ENCODE data around the gene SMAD7.

SMAD7 gene

DNA sequence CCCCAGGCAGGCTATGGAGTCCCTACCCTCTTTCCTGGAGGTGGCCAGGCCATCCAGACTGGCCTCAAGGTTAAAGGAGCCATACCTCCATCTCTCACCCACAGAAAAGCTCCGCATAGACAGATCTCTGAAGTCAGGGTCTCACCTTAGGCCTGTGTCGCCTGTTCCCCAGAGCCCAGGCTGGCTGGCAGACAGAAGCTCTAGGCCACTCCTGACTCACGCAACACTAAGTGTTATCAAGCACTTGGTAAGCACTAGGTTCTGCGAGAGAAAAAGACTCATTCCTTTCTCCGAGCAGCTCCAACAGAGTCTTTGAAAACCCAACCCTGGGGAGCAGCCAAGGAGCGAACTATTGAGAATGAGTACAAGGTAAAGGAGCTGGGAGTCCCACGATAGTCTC, 6.1 kb downstream of the SMAD7 start:
- DNase-seq, result no peak

DNA sequence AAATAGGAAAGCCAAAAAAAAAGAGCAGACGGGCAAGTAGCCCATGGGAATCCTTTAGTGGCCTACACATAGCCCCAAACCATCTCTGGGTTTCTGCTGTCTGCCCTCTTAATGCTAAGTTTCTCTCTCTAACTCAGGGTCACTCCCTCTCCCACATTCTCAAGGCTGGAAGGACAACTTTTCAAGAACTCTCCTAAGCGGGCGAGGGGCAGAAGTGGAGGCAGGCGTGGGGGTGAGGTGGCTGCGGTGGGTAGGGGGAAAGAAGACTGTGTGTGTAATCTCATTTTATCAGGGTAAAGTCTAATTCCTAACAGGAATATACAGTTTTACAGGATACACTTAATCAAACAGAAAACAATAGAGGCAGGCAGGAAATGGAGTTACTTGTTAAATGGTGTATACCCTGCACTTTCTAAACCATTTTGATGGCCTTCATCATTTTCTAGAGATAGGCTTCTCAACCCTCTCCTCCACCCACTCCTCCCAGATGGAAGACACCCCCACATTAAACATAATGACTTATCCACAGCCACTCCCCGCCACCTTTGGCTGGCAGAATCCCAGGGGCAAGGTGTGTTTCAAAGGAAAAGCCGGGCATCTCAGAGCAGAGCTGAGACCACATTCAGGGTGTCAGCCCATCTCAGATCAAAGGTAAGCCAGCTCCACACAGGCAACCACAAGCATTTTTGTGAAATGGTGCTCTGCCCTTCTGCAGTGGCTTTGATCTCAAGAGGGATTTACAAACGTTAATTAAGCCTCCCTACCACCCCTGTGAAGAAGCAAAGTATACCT, 6.8 kb downstream of the SMAD7 start:
- DNase-seq, result no peak

DNA sequence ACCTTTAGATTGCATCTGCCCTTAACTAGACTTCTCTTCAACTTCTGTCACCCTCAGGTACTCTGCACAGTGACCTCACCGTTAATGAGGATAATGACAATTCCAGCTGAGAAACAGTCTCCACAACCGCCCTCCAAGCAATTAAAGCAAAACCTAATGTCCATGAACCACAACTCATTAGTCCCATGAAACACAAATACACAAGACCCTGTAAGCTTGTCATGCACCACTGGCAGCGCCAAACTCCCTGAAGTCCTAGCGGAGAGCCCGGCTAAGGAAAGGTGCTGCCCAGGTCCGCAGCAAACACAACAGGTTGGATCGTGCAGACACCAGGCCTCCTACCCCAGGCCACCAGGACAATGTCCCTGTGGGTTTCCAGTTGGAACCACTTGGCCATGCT, 7.4 kb downstream of the SMAD7 start:
- DNase-seq, result peak in 2 of 3 experiments; percentile 37 to 80

DNA sequence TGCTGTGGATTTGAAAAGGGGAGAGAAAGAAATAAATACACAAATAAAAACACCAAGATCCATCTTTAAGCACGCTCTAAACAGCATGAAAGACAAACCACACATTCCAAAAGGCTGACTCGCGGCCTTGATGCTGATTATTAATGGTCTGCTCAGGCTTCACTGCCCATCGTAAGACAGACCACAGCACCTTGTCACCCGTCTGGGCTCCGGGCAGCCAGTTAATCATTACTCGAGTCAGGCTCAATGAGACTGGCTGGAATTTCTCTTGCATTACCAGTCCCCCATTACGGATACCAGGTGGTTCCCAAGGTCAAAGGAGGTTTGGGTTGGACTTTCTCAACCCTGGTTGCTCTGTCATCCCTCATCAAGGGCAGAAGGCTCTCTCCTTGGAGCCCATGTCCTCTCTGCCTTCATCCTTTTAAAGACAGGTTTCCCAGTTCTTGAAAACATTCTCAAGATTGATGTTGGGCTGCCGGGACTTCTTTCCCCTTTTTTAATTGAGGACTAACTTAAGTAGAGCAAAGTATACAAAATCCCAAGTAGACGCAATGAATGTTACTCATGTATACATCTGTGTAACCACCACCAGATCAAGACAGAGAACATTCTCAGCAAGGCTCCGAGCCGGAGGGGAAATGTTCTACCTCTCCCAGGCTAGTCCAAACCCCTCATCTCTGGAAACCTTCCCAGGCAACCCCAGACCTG, 8.1 kb downstream of the SMAD7 start:
- DNase-seq, result no peak

DNA sequence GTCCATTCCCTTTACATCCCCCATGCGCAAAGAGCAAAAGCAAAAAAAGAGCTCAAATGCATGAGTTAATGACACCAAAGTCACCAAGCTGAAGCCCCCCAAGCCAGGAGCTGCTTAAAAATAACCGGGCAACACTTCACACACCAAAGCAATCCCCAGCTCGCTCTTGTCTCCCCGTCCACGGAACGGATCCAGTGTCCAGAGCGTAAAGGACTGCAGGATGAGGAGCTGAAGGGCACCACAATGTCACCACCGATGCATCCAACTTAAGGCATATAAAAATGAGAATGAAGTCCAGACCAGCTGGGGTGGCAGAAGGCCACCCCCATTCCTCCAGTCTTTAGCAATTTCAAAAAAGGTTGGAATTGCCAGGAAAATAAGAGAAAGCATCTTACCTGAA, 8.7 kb downstream of the SMAD7 start:
- no peak for DNase-seq

DNA sequence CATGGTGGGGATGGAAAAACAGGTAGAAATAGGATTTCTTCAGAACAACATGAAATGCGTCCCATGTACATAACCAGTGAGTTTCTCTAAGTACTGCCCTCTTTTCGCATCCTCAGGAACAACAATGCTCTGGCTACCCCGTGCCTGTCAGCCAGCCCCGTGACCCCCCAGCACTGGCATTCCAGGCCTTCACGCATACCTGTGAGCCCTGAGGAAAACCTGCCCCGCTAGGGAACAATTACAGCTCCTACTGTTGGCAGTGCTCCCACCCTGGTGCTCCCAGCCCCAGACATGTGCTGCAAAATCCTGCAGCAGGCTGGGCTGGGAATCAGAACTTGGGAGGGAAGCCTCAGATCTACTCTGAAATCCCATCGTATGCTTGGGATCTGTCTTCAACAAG, 9.1 kb downstream of the SMAD7 start:
- DNase-seq, result no peak

DNA sequence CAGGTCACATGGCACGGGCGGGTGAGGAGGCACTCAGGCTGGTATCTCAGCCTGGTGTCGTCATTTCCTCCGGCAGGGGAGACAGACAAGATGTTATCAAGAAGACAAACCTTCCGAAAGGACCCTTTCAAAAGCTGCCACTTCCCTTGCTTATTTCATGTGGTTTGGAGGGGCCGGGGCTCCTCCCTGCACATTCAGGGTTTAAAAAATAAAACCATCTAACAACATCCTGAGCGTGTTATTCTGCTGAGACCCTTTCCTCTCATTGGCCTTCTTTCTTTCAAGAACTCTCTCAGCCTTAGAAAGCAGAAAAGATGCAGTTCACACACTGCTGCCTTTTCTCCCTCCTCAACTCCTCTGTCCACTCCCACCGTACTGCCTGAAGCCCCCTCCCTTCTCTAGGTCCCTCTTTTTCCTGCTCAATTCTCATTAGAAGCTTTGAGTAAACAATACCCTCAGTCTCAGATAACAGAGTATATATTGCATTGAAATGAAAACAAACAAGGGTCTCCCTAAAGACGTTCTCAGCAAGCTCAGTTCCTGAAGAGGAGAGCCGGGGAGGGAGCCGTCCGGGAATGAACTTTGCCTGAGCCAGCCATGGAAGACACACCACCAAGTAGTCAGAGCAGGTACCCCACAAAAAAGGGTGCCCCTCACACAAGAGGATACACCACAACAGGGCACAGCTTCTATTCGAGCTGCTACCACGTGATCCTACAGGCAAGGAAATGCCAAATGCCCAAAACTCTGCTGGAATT, 9.7 kb downstream of the SMAD7 start:
- DNase-seq, result no peak

DNA sequence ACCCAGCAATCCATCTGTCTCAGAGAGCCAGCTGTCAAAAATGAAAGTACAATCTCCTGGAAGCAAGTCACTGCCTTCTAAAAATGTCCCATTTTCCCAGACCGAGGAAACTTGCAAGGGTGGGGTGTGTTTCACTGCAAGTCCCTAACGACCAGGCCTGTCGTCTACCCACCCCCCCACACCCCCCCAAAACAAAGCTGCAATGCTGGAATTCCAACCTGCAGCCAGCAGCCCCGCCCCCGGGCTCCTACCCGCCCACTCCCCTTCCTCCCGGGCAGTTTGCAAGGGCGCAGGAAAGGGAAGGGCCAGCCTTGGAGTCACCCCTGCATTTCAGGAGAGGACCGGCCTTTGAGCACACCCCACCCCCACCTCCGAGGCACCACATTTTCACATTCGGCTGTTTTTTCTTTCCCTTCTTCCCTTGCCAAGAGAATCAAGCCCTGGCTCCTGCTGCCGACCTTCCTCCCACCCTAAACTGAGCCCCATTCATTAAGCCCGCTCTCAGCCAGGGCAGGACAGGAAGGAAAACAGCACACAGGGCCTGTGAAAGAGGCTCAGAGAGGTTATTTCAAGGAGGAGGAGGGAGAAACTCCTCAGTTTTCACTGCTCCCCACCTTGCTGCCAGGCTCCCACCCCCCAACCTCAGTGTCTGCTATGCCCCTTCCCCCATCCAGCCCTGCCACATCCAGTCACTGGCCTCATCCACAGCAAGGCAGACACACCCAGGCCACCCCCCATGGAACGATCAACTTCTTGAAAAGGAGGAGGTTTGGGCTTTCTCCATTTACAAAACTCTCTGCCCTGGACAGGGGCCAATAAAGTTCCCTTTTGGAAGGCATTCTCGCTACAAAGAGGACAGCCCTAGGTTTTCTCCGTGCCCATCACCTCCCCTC, 11.3 kb downstream of the SMAD7 start:
- DNase-seq, result no peak

DNA sequence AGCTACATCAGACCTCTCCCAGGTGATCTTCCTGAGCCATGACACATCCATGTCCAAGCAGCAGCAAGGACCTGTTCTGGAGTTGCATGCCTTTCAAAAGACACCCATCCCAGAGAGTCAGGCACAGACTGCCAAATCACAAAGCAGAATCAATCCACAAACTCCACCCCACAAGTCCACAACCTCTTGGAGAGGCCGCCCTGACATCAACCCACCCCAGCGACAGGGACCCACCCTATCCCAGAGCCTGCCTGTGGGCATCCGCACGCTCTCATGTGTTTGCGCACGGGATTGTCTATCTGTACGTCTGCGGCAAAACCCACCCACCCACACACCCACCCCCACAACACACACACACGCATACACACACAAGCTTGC, 11.9 kb downstream of the SMAD7 start:
- no peak for DNase-seq

DNA sequence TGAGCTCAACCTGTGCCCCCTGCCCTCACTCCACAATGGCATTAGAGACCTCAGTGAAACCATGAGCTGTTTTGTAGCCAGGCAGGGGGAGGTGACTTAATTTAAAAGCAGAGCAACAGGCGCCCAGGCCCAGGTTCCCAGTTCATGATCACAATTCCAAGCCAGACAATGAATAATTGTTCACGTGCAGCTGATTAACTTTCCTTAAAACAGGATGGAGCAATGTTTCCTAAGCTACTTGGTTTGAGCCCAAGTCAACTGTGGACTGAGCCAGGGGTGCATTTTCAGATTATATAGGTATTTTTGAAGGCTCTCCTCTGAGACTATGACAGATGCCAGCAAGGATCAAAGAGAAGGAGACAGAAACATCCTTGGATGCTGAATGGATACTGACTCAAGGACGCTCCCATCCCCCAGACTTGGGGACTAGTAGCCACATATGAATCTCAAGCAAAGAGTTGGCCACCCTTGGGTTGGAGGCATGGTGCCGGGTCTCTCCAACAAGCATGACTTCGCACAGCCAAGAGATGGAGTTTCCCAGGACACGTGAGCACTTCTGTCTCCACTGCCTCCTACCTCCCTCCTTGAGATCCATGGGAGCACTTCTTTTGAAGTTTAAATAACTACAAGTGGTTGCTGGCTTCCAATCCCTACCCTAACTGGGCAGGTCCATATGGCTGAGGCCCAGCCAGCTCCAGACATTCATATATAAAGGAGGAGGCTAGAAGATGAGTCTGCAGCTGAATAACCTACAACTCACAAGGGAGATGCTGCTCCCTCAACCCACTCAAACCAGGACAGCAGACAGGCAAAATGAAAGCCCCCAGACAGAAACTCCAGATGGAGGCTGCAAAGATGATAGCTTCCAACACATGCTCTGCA, 12.7 kb downstream of the SMAD7 start:
- DNase-seq, result no peak

DNA sequence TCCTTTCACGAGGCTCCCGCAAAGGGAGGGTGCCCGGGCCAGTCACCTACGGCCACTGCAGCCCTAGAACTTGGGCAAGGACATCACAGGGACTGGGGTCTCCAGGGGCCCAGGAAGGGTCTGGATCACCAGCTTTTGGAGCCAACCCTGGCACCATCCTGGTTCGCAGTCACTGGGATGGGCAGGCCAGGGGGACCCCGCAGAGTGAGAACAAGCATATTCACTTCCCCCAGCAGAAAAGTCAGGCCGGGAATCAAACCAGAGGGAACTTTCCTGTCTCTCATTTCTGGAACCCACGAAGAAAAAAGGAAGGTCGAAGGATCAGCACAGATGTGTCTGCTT, 15.4 kb downstream of the SMAD7 start:
- DNase-seq, result no peak

DNA sequence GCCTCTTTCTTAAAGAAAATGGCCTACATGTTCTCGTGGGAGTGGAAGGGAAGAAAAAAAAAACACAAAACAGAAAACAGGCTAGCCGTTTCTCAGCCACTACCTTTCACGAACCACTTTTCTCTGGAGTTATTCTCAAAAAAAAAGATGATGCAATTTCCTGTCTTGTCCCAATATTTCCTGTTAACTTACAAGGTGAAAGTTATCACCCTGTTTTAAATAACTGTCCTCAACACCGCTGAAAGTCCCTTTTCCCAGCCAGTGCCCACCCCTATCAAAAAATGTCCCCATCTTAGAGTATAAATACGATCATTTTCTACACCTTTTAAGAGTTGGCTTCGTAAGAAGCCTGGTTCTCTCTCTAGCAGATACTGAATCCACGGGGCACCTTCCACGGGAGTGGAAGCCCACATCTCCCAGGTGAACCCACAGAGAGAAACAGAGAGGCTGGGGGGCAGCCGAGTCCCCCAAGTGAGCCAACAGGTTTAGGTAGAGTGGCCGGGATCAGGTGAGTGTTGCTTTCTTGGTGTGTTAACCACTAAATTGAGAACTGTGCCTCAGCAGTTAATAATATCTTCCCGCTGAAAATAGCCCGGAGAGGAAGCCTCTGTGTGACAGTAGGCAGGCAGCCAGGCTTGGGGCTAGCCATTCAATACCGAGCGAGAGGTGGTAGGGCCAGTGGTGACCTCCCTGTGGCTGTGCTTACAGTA, 15.9 kb downstream of the SMAD7 start:
- no peak for DNase-seq

DNA sequence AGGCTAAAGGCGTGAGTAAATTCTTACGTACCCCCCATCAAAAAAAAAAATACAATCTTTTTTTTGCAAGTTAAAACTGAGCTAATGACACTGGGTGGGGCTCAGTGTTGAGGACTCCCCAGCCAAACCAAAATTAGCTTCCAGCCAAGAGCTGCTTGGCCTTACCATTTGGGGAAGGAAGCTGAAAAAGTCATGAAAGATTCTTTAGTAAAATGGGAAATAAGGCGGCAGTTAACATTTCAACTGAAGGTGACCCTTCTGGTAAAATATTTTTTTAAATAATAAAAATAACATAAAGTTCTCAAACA, 16.4 kb downstream of the SMAD7 start:
- no peak for DNase-seq

DNA sequence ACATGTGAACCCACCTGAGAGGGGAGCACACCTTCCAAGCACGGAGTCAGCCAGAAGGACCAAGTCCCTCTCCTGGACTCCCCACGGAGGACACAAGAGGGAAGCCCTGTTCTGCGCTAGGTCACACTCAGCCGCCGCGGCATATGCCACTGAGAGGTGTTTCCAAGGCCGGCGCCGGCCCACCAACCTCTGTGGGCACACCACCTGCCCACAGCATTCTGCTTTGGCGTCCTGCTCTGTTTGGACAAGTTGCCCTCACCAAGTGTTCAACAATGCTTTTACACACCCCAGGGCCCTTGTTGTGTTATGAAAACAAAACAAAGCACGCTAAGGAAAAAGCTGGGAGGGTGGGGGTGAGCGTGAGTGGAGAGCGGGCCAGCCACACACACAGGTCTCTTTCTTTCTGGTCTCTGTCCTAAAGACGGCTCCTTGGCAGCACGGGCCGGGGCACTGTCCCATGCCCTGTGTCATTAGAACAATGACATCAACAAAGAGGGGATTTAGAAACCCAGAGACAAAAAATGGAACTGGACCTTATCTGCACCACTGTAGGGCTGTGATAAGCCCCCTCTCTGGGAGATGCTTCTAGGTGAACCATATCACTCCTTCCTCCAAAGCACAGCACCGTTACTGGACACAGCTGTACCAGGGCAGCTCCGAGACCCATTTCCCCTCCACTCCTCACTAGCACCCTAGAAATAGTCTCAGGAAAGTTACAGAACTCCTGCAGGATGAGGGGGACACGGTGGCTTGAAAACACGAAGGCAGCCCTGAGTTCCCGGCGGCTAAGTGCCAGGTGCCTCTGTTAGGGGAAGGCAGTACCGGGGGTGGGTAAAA, 17.0 kb downstream of the SMAD7 start:
- peak in 1 of 3 experiments; percentile 17 for DNase-seq

DNA sequence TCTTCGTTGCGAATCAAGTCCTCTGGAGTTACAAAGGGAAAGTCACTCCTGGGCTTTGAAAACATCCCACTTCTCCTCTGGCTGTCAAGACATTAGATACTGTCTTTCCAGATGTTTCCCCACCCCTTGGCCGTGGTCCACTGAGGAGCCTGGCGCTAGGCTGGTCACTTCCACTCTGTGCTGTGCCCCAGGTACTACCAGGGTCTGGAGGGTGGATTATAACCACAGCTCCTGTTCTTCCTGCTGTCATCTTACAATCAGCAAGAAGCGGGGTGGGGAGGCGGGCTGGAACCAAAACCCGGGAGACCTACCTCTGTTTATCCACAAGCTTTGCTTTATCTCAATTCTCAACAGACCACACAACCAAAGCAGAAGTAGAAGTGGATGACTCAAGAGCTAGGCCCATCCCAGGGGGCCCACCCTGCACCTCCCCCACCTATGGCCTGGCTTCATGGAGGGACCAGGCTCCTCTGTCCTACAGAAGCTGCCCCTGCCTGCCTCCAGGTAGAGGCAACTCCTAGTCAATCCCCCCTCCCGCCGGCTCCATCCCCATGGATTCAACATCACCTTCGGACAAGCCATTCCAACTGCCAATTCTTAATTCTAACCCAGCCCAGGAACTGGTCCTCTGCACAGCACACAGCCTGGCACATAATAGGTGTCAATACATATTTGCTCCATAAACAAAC, 17.8 kb downstream of the SMAD7 start:
- DNase-seq, result no peak

DNA sequence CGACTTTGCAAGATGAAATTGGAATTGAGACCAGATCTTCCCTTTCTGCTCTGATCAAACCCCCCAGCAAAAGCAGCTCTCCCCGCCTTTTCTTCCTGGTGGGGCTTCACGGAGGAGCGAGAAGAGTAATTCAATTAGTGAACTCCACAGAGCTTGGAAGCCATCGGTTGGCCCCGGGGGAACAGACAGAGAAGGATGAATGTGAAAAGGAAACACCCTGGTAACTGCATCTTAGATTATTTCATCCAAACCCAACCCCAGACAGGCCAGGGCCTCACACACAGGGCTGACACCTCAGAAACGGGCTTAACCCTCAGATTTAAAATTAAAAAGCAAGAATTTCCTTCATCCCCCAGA, 18.3 kb downstream of the SMAD7 start:
- no peak for DNase-seq

DNA sequence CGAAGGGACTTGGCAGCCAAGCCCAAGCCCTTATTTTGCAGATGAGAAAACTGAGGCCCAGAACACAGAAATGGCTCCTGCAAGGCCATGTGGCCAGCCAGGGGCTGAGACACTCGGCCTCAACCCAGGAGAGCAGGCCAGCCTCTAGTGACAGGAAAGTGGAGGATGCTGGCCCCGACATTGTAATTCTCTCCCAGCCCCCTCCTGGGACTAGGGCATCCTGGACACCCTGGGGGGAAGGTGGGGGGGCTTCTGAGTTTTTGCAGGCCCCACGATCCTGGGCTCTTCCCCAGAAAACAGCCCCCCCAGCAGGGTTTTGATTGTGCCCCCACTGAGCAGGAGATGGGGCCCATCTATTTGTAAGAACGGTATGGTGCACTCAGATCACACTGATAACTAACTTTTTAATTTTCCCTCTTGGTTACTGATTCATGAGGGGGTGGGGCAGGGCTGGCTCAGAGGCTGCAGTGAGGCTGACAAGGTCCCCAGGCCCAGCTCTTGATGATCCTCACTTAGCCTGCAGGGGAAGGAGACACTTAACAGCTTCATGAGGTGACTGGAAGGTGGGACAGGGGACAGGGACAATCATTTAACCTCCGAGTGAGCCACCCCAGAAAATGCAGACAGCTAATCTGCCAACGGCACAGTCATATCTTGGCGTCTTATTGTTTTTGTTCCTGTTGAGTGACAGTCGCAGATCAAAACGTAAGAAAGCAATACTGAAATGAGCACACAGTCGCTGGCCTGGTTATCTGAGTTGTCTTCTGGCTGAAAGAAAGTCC, 18.9 kb downstream of the SMAD7 start:
- no peak for DNase-seq

DNA sequence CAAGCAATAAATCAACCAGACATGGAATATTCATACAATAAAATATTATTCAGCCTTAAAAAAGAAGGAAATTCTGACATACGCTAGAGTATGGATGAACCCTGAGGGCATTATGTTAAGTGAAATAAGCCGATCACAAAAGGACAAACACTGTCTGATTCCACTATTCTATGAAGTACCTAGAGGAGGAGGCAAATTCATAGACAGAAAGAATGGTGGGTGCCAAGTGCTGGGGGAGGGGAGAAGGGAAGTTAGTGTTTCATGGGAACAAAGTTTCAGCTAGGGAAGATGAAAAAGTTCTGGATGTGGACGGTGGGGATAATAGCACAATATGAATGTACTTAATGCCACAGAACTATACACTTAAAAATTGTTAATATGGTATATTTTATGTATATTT, 19.8 kb downstream of the SMAD7 start:
- DNase-seq, result no peak
